GM19238 (cell line): ENCODE data around the gene NOX5.

ENCODE experiments used
- DNase-seq: peaks from one replicate; pipeline ENCODE4 v3.0.0; 2011; ENCODE audit warnings: low spot score; ENCODE audit not compliant: insufficient read length

Gene NOX5

GRCh38 chr15:68990231-68990991 lies 24.1 kb upstream of the NOX5 start:
- no peak for DNase-seq

GRCh38 chr15:68990992-68991500 lies 23.4 kb upstream of the NOX5 start:
- no peak for DNase-seq

- no peak for DNase-seq
Observed at GRCh38 chr15:68991723-68992122, 22.8 kb upstream of the NOX5 start.

GRCh38 chr15:68992696-68993095 lies 21.8 kb upstream of the NOX5 start:
- no peak for DNase-seq

GRCh38 chr15:68993276-68993675 lies 21.2 kb upstream of the NOX5 start:
- DNase-seq = no peak

GRCh38 chr15:68994149-68994548 lies 20.3 kb upstream of the NOX5 start:
- DNase-seq = no peak

- no peak for DNase-seq
Observed at GRCh38 chr15:68994981-68995761, 19.3 kb upstream of the NOX5 start.

GRCh38 chr15:68997050-68997449 lies 17.4 kb upstream of the NOX5 start:
- no peak for DNase-seq

- DNase-seq = no peak
Observed at GRCh38 chr15:68997930-68998777, 16.3 kb upstream of the NOX5 start.

GRCh38 chr15:68999091-68999490 lies 15.4 kb upstream of the NOX5 start:
- no peak for DNase-seq

- no peak for DNase-seq
Observed at GRCh38 chr15:69000091-69000490, 14.4 kb upstream of the NOX5 start.

GRCh38 chr15:69000725-69001503 lies 13.6 kb upstream of the NOX5 start:
- DNase-seq = no peak

- no peak for DNase-seq
Observed at GRCh38 chr15:69002783-69003182, 11.7 kb upstream of the NOX5 start.

- no peak for DNase-seq
Observed at GRCh38 chr15:69004011-69004410, 10.5 kb upstream of the NOX5 start.

- no peak for DNase-seq
Observed at GRCh38 chr15:69008056-69008455, 6.4 kb upstream of the NOX5 start.

GRCh38 chr15:69009341-69009740 lies 5.2 kb upstream of the NOX5 start:
- DNase-seq = no peak

GRCh38 chr15:69011641-69012040 lies 2.9 kb upstream of the NOX5 start:
- DNase-seq = no peak

- DNase-seq = no peak
Observed at GRCh38 chr15:69012761-69013364, 1.6 kb upstream of the NOX5 start.

GRCh38 chr15:69013726-69014406 lies 629 bp upstream of the NOX5 start:
- no peak for DNase-seq

- no peak for DNase-seq
Observed at GRCh38 chr15:69015591-69015990, 1.1 kb downstream of the NOX5 start.
